OCI-M1 (cell line): Measurements from ENCODE around the gene PWP2.
"Not testable (repeated sequence)": the region's sequence is repeated elsewhere in the genome, so short reads cannot be mapped to it uniquely, and the experiment has no call there.

ENCODE experiments used
- DNase-seq: peaks from one replicate; lab custom pipeline; 2025; lab: John Stamatoyannopoulos, UW

The PWP2 gene

DNA sequence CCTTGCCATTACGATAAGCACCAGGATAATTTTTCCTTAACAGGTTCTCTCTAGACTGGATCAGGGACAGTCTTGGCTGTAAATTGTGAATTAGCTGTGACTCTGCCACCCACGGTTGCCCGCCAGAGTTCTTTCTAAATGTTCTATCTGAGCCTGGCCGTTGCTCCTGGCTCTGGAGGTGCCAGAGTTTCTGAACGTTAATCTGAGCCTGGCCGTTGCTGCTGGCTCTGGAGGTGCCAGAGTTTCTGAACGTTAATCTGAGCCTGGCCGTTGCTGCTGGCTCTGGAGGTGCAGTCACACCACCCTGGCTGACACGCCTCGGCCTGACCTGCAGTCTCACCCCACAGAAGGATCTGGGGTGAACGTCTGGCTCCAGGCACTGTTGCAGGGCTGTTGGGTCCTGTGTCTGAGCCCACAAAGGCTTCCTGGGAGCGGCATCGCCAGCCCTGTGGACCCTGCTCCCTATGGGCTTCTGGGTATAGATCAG is 56.0 kb downstream of the PWP2 start:
- DNase-seq: not testable (repeated sequence)

DNA sequence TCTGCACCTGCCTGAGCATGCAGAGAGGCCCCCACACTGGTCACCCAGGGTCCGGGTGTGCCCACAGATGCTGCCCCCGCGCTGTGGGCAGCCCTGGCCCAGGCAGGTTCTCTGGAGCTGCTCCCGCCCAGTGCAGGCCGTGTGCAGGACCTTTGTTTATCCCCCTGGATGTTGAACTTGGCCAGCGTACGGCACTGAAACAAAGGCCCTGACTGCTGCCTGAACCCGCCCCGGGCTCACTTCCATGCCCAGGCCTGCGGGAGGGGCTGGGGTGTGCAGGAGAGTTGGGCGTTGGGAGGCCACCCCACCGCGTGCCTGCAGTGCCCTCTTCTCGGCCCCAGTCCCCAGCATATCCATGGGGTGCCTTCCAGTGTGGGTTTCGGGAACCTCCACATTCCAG is 58.7 kb downstream of the PWP2 start:
- not testable (repeated sequence) for DNase-seq

DNA sequence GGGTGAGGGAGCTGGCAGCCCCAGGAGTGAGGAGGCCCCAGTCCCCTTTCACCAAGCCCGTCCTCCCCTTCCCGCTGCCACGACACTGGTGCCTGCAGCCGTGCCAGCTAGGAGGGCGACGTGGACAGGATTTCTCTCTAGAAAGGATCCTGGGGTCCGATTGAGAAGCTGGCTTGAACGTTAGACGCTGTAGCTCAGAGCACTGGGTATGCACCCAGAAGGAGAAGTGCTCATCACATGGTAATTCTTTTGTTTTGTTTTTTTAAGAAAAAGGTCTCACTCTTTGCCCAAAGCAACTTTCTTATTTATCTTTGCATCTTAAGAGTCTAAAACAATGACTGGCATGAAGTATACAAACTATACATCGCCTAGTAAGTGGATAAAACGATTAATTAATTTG is 60.3 kb downstream of the PWP2 start:
- DNase-seq: not testable (repeated sequence)

GRCh38 chr21:44170326-44170725 is 63.1 kb downstream of the PWP2 start:
- DNase-seq: not testable (repeated sequence)

DNA sequence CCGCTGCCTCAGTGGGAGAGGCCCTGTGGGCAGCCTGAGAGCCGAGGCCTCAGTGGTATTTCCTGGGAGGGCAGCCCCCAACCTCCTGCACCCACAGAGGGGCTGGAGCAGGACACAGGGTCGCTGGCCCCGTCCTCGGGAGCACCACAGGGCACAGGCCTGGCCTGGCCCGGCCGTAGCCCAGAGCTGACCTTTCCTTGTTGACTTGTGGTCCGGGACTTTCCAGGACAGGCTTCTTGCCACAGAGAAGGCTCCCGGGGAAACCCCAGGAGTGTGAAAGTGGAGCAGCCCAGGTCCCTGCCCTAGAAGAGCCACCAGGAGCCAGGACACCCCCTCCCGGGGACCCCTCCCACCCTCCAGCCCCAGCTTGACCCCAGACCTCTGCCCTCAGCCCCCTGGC is 63.7 kb downstream of the PWP2 start:
- not testable (repeated sequence) for DNase-seq

DNA sequence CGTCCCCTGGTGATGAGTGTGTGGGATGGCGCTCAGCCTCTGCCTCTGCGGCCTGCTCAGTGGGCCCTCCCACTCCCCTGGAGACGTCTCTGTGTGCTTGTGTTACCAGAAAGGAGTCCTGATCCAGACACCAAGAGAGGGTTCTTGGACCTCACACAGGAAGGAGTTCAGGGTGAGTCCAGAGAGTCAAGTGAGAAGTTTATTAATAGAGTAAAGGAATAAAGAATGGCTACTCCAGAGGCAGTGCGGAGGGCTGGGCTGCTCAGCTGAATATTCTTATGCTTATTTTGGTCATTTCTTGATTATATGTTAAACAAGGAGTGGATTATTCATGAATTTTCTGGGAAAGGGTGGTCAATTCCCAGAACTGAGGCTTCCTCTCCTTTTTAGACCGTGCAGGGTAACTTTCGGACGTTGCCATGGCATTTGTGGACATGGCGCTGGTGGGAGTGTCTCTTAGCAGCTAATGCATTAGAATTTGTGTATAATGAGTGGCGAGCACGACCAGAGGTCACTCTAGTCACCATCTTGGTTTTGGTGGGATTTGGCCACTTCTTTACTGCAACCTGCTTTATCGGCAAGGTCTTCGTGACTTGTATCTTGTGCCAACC is 64.9 kb downstream of the PWP2 start:
- not testable (repeated sequence) for DNase-seq

DNA sequence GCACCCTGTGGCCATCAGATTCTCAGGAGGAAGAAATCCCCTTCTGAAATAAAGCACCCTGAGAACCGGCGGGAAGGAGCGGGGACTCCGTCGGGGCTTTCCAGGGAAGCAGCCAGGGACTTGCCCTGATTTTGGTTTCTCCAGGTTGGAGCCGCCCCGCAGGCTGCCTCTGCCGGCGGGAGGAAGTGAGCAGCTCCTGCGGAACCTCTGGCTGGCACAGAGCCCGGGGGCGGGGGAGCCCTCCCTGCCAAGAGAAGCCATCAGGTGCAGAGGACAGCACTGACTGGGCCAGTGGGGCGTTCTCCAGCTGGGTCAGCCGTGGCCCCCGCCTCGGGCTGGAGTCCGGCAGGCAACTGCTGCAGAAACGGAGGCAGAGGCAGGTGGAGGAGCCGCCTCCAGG is 65.5 kb downstream of the PWP2 start:
- DNase-seq: not testable (repeated sequence)

- DNase-seq: not testable (repeated sequence)
These were observed 68.0 kb downstream of the PWP2 start for GRCh38 chr21:44175189-44175588.

GRCh38 chr21:44176127-44176526 is 68.9 kb downstream of the PWP2 start:
- not testable (repeated sequence) for DNase-seq
